NB4 (cell line): ENCODE results near the gene TBCB.

ENCODE experiments used
- DNase-seq: peaks from one replicate; pipeline ENCODE4 v3.0.0; 2010; ENCODE audit warnings: low read depth
- H3K4me3 ChIP-seq: one replicate; pipeline ENCODE4 v1.5.1; 2011; ENCODE audit warnings: mild to moderate bottlenecking, low read depth, low read length, moderate library complexity
- MYC ChIP-seq: IDR thresholded peaks from 2 replicates; pipeline ENCODE4 v1.6.1; 2011; ENCODE audit warnings: low read depth, low read length
- POLR2A ChIP-seq: IDR thresholded peaks from 2 replicates; pipeline ENCODE4 v1.6.1; 2011; ENCODE audit warnings: mild to moderate bottlenecking; ENCODE audit not compliant: insufficient read length; ENCODE audit errors: extremely low read depth
- TF ChIP-seq, protein P1 (sequence below): IDR thresholded peaks from 2 replicates; pipeline ENCODE4 v1.6.1; 2011; ENCODE audit warnings: low read depth, low read length
- TF ChIP-seq, protein P2 (sequence below): IDR thresholded peaks from one replicate; pipeline ENCODE4 v1.5.1; 2012; ENCODE audit warnings: low read depth, low read length

The TBCB gene

DNA sequence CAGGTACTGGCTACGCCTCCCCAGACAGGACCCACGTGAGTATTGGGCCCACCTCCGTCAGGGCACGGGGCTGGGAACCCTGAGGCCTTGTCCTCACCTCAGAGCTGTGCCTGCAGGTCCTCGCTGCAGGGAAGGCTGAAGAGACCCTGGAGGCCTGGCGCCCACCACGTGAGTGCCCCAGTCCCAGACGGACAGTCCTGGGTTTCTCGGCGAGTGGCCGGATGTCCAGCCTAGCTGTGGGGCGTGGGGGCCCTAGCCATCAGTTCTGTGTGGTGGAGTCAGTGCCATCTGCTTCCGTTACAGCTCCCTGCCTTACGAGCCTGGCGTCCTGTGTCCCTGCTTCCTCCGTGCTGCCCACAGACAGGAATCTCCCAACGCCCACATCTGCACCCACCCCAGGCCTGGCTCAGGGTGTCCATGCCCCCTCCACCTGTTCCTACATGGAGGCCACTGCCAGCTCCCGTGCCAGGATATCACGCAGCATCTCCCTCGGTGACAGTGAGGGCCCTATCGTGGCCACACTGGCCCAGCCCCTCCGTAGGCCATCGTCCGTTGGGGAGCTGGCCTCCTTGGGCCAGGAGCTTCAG is 12.1 kb upstream of the TBCB start:
- TF ChIP-seq, protein P1, sequence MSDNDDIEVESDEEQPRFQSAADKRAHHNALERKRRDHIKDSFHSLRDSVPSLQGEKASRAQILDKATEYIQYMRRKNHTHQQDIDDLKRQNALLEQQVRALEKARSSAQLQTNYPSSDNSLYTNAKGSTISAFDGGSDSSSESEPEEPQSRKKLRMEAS = no peak
- no peak for TF ChIP-seq POLR2A
- TF ChIP-seq, protein P2, sequence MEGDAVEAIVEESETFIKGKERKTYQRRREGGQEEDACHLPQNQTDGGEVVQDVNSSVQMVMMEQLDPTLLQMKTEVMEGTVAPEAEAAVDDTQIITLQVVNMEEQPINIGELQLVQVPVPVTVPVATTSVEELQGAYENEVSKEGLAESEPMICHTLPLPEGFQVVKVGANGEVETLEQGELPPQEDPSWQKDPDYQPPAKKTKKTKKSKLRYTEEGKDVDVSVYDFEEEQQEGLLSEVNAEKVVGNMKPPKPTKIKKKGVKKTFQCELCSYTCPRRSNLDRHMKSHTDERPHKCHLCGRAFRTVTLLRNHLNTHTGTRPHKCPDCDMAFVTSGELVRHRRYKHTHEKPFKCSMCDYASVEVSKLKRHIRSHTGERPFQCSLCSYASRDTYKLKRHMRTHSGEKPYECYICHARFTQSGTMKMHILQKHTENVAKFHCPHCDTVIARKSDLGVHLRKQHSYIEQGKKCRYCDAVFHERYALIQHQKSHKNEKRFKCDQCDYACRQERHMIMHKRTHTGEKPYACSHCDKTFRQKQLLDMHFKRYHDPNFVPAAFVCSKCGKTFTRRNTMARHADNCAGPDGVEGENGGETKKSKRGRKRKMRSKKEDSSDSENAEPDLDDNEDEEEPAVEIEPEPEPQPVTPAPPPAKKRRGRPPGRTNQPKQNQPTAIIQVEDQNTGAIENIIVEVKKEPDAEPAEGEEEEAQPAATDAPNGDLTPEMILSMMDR = no peak
- no peak for TF ChIP-seq MYC
- no peak for DNase-seq
- no peak overlapping the region for H3K4me3 ChIP-seq

DNA sequence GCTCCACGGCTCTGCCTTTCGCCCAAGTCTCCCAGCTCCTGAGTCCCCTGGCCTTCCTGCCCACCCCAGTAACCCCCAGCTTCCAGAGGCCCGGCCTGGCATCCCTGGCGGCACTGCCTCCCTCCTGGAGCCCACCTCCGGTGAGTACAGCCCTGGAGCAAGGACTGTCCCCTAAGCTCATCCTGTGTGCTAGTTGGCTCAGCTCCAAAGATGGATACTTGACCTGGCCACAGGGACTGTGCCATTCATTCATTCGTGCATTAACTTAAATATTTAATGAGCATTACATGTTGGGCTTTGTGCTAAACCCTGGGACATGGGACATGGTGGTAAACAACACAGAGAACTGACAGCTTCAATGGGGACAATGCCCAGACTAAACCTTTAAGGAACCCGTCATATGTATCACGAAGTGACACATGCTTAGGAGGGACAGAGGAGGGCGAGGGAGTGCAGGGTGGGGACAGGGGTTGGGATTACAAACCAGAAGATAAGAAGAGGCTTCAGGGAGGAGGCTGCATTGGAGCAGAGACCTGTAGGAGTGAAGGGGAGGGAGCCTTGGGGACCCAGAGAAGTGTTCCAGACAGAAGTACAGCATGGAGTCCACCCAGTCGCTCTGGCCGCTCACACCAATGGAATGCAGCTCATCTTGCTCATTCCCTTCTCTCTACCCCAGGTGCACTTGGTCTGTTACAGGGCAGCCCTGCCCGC is 11.3 kb upstream of the TBCB start:
- DNase-seq = no peak
- TF ChIP-seq MYC (no peak), POLR2A (no peak)
- TF ChIP-seq, protein P2 = no peak
- TF ChIP-seq, protein P1 = no peak
- no peak overlapping the region for H3K4me3 ChIP-seq

DNA sequence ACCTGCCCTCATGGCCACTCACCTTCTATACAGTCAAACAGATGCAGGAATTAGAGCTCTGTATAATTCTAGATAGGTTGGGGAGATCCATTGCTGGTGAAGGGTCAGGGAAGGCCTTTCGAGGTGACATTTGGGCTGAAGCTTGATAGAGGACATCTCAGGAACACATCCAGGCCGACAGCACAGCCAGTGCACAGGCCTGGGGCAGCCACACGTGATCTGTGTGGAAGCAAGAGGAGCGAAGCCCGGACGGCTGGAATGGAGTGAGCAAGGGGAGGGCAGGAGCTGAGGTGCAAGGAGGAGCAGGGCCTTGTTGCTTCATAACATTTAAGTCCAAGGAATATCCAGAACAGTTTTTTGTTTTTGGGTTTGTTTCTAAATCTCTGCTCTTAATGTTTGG is 8.8 kb upstream of the TBCB start:
- TF ChIP-seq, protein P2 = no peak
- TF ChIP-seq, protein P1 = no peak
- TF ChIP-seq POLR2A = no peak
- TF ChIP-seq MYC = no peak
- H3K4me3 ChIP-seq = no peak overlapping the region
- DNase-seq = no peak

DNA sequence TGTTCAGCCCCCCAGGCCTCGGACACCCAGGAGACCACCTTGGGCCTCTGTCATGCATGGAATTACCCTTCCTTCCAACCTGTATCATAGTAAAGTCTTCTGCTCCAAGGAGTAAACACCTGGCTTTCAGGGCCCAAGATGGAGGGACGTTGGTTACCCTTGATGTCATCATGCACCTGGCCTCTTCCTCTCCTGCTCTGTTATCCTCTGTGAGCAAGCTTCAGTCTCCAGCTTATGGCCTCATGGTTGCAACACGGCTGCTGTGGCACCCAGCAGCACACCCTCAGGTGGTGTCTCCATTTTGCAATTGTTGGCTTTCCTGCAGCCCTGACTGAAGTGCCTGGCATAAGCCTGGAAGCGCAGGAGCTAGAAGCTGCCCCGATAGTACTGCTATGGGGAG is 8.3 kb upstream of the TBCB start:
- H3K4me3 ChIP-seq = no peak overlapping the region
- TF ChIP-seq POLR2A (no peak), MYC (no peak)
- TF ChIP-seq, protein P1 = no peak
- TF ChIP-seq, protein P2 = no peak
- DNase-seq = no peak

DNA sequence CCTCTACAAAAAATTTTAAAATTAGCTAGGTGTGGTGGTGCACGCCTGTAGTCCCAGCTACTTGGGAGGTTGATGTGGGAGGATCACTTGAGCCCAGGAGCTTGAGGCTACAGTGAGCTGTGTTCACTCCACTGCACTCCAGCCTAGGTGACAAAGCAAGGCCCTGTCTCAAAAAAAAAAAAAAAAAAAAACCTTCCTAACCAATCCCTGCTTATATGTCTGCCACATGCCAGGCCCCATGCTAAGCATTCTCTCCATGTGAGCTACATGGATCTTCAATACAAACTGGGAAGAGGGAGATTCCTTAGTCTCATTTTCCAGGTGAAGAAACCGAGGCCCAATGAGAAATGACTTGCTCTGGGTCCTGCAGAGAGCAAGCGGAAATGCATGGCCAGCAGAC is 6.6 kb upstream of the TBCB start:
- TF ChIP-seq, protein P2 = no peak
- TF ChIP-seq, protein P1 = no peak
- TF ChIP-seq POLR2A = no peak
- no peak for TF ChIP-seq MYC
- no peak overlapping the region for H3K4me3 ChIP-seq
- no peak for DNase-seq
